ENCODE results near the gene FMO5.

Gene FMO5

DNA sequence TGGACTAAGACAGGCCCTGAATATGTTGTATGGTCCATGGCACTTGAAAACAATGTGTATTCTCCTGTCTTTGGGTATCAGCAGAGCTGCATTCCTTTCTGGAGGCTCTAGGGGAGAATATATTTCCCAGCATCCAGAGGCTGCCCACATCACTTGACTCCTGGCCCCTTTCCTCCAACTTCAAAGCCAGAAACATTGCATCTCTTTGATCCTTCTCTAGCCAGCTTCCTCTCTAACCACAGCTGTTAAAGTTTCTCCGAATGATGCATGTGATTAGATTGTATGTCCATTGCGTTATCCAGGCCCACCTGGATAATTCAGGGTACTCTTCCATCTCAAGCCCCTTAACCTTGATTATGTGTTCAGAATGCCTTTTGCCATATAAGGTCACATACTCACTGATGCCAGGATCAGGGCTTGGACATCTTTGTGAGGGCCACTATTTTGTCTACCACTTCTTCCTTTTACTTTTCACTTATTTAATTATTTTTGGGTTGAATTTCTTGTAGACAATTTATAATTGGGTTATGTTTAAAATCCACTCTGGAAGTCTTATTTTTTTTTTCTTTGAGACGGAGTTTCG is 22.6 kb upstream of the FMO5 start:
- TF ChIP-seq KLF8 (tag by site-specific recombination; IDR thresholded peaks at IDR 0.05) (no peak), SETDB1 (IDR thresholded peaks at IDR 0.05; ENCODE audit: insufficient read length, low read length) (no peak), ZNF239 (tag by site-specific recombination; IDR thresholded peaks at IDR 0.05) (no peak), ZNF560 (tag by site-specific recombination; IDR thresholded peaks at IDR 0.05; ENCODE audit: borderline replicate concordance) (no peak), ZNF658 (tag by site-specific recombination; IDR thresholded peaks at IDR 0.05) (no peak), GLIS1 (tag by site-specific recombination; IDR thresholded peaks at IDR 0.05) (no peak), ZNF10 (tag by site-specific recombination; IDR thresholded peaks at IDR 0.05) (no peak), FEZF1 (tag by site-specific recombination; IDR thresholded peaks at IDR 0.05) (no peak), OSR2 (tag by site-specific recombination; IDR thresholded peaks at IDR 0.05) (no peak), ZNF146 (tag by site-specific recombination; IDR thresholded peaks at IDR 0.05) (no peak)
- TF ChIP-seq, protein P1, sequence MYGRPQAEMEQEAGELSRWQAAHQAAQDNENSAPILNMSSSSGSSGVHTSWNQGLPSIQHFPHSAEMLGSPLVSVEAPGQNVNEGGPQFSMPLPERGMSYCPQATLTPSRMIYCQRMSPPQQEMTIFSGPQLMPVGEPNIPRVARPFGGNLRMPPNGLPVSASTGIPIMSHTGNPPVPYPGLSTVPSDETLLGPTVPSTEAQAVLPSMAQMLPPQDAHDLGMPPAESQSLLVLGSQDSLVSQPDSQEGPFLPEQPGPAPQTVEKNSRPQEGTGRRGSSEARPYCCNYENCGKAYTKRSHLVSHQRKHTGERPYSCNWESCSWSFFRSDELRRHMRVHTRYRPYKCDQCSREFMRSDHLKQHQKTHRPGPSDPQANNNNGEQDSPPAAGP (tag by site-specific recombination; IDR thresholded peaks at IDR 0.05) = no peak
- TF ChIP-seq, protein P2, sequence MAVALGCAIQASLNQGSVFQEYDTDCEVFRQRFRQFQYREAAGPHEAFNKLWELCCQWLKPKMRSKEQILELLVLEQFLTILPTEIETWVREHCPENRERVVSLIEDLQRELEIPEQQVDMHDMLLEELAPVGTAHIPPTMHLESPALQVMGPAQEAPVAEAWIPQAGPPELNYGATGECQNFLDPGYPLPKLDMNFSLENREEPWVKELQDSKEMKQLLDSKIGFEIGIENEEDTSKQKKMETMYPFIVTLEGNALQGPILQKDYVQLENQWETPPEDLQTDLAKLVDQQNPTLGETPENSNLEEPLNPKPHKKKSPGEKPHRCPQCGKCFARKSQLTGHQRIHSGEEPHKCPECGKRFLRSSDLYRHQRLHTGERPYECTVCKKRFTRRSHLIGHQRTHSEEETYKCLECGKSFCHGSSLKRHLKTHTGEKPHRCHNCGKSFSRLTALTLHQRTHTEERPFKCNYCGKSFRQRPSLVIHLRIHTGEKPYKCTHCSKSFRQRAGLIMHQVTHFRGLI (tag by site-specific recombination; IDR thresholded peaks at IDR 0.05) = no peak
- TF ChIP-seq, protein P3, sequence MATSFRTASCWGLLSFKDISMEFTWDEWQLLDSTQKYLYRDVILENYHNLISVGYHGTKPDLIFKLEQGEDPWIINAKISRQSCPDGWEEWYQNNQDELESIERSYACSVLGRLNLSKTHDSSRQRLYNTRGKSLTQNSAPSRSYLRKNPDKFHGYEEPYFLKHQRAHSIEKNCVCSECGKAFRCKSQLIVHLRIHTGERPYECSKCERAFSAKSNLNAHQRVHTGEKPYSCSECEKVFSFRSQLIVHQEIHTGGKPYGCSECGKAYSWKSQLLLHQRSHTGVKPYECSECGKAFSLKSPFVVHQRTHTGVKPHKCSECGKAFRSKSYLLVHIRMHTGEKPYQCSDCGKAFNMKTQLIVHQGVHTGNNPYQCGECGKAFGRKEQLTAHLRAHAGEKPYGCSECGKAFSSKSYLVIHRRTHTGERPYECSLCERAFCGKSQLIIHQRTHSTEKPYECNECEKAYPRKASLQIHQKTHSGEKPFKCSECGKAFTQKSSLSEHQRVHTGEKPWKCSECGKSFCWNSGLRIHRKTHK (tag by site-specific recombination; IDR thresholded peaks at IDR 0.05) = no peak
- Histone ChIP-seq H3K4me3 (ENCODE audit: low read depth, low read length) (no peak overlapping the region), H3K4me1 (ENCODE audit: control insufficient read depth, insufficient read depth, low read length) (peaks cover 6% of the 10 kb centered on the region), H3K36me3 (ENCODE audit: control insufficient read depth in 2 of 2, insufficient read depth in 1 of 2, low read length in 2 of 2) (peaks cover 0 to 13% of the 10 kb centered on the region in 2 experiments; a peak in 1 of 3 replicates), H3K27ac (ENCODE audit: extremely low read depth, low read depth, low read length) (no peak overlapping the region), H3K9me3 (ENCODE audit: control insufficient read depth, insufficient read depth, low read depth, low read length) (no peaks in the 10 kb centered on the region)
- POLR2A ChIA-PET = no interaction called here
- CTCF ChIA-PET = no interaction called here

DNA sequence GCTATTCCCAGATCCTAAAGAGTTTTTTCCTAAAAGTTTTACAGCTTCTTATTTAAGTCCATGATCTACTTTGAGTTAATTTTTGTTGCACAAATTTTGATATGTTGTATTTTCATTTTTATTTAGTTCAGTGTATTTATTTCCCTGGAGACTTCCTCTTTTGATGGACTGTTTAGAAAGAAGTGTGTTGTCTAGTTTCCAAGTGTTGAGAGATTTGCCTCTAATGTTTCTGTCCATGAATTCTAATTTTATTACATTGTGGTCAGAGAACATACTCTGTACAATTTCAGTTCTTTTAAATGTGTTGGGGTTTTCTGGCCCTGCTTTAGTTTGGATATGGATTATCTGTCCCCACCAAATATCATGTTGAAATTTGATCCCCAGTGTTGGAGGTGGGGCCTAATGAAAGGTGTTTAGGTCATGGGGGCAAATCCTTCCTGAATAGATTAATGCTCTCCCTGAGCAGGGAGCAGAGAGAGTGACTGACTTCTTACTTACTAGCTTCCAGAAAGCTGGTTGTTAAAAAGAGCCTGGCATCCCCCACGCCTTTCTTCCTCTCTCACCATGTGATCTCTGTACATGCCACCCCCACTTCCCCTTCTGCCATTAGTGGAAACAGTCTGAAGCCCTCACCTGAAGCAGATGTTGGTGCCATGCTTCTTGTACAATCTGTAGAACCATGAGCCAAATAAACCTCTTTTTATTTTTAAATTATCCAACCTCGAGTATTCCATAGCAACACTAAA is 21.9 kb upstream of the FMO5 start:
- H3K9me3 ChIP-seq (ENCODE audit: control insufficient read depth, insufficient read depth, low read depth, low read length) = no peaks in the 10 kb centered on the region
- H3K4me3 ChIP-seq (ENCODE audit: low read depth, low read length) = no peak overlapping the region
- no peak overlapping the region for H3K27ac ChIP-seq (ENCODE audit: extremely low read depth, low read depth, low read length)
- ChIA-PET POLR2A (no interaction called here), CTCF (no interaction called here)
- H3K36me3 ChIP-seq (ENCODE audit: control insufficient read depth in 2 of 2, insufficient read depth in 1 of 2, low read length in 2 of 2) = peaks cover 0 to 6% of the 10 kb centered on the region in 2 experiments; a peak in 1 of 3 replicates
- TF ChIP-seq ZNF169 (tag by site-specific recombination; IDR thresholded peaks at IDR 0.05) (no peak), SP7 (tag by site-specific recombination; IDR thresholded peaks at IDR 0.05) (peak; percentile 40; the same call in 1 of the 2 replicates), ZNF776 (tag by site-specific recombination; IDR thresholded peaks at IDR 0.05; ENCODE audit: borderline replicate concordance) (no peak), ZNF624 (tag by site-specific recombination; IDR thresholded peaks at IDR 0.05) (no peak), ZNF621 (tag by site-specific recombination; IDR thresholded peaks at IDR 0.05) (no peak), ZNF658 (tag by site-specific recombination; IDR thresholded peaks at IDR 0.05) (no peak), ZNF558 (tag by site-specific recombination; IDR thresholded peaks at IDR 0.05) (no peak), BCL11A (tag by site-specific recombination; IDR thresholded peaks at IDR 0.05; ENCODE audit: low read depth) (no peak), ZNF426 (tag by site-specific recombination; IDR thresholded peaks at IDR 0.05) (no peak), OSR2 (tag by site-specific recombination; IDR thresholded peaks at IDR 0.05) (0 out of 2 replicates have a peak, but pooled peaks have one; percentile 22), ZNF146 (tag by site-specific recombination; IDR thresholded peaks at IDR 0.05) (no peak), ZSCAN23 (tag by site-specific recombination; IDR thresholded peaks at IDR 0.05) (no peak), PRDM1 (tag by site-specific recombination; IDR thresholded peaks at IDR 0.05) (0 out of 2 replicates have a peak, but pooled peaks have one; percentile 44), ZNF2 (tag by site-specific recombination; IDR thresholded peaks at IDR 0.05) (no peak)
- TF ChIP-seq, protein P4, sequence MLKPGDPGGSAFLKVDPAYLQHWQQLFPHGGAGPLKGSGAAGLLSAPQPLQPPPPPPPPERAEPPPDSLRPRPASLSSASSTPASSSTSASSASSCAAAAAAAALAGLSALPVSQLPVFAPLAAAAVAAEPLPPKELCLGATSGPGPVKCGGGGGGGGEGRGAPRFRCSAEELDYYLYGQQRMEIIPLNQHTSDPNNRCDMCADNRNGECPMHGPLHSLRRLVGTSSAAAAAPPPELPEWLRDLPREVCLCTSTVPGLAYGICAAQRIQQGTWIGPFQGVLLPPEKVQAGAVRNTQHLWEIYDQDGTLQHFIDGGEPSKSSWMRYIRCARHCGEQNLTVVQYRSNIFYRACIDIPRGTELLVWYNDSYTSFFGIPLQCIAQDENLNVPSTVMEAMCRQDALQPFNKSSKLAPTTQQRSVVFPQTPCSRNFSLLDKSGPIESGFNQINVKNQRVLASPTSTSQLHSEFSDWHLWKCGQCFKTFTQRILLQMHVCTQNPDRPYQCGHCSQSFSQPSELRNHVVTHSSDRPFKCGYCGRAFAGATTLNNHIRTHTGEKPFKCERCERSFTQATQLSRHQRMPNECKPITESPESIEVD (tag by site-specific recombination; IDR thresholded peaks at IDR 0.05) = peak; percentile 61
- peaks cover 6% of the 10 kb centered on the region for H3K4me1 ChIP-seq (ENCODE audit: control insufficient read depth, insufficient read depth, low read length)
